Measurements from ENCODE around the gene IPO13.

DNA sequence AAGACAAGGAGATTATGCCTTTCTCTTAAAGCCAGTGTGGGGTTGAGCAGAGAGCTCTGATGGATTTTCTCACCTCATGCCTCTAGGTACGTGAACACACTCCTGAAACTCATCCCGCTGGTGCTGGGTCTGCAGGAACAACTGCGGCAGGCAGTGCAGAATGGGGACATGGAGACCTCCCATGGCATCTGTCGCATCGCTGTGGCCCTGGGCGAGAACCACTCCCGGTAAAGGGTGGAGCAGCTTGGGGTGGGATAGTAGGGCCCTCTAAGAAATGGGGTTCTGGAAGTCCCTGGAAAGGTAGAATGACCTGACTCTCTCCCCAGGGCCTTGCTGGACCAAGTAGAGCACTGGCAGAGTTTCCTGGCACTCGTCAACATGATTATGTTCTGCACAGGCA lies 9.5 kb downstream of the IPO13 start:
- TF ChIP-seq POLR2A (IDR thresholded peaks at IDR 0.05; ENCODE audit: low read depth, low read length), result no peak
- TF ChIP-seq PAX5 (IDR thresholded peaks at IDR 0.05; ENCODE audit: insufficient read depth, low read length, severe bottlenecking), result no peak
- no peak for TF ChIP-seq POLR2AphosphoS5 (IDR thresholded peaks at IDR 0.05; ENCODE audit: low read depth, low read length)
- no peak for TF ChIP-seq TAF1 (IDR thresholded peaks at IDR 0.05; ENCODE audit: low read depth, low read length)
- no peak for TF ChIP-seq SPI1 (IDR thresholded peaks at IDR 0.05; ENCODE audit: low read depth, low read length)

Data from GM12891 (cell line).